H1 (cell line): ENCODE results near the gene FUT2. TPM values are rescaled to one million over a fixed set of nuclear protein-coding genes. Genes with fewer than 3 reads are reported as not detected.

Experiments used
- CEBPB ChIP-seq: IDR thresholded peaks from 2 replicates; pipeline ENCODE4 v1.6.1; 2012; ENCODE audit warnings: low read depth, low read length
- CHD1 ChIP-seq: IDR thresholded peaks from 2 replicates; pipeline ENCODE4 v1.6.1; 2012; ENCODE audit warnings: low read depth, low read length, improper control_type of control experiment
- CHD7 ChIP-seq: fragments of 300-600 bp; sonication (generic); IDR thresholded peaks from 2 replicates; pipeline ENCODE4 v1.7.1; 2012; ENCODE audit warnings: low read length, moderate library complexity, mild to moderate bottlenecking, inconsistent platforms; ENCODE audit not compliant: insufficient replicate concordance
- E2F6 ChIP-seq: IDR thresholded peaks from 2 replicates; pipeline ENCODE4 v1.6.1; 2012; ENCODE audit warnings: inconsistent platforms
- GABPA ChIP-seq: IDR thresholded peaks from 2 replicates; pipeline ENCODE4 v1.6.1; 2011; ENCODE audit warnings: mild to moderate bottlenecking, low read length, moderate library complexity, borderline replicate concordance; ENCODE audit not compliant: insufficient read depth
- NANOG ChIP-seq: IDR thresholded peaks from 2 replicates; pipeline ENCODE4 v1.6.1; 2011; ENCODE audit warnings: low read length, low read depth, mild to moderate bottlenecking, inconsistent platforms; ENCODE audit not compliant: insufficient read depth, poor library complexity, severe bottlenecking
- SP2 ChIP-seq: IDR thresholded peaks from 2 replicates; pipeline ENCODE4 v1.6.1; 2012; ENCODE audit warnings: mild to moderate bottlenecking, low read length, inconsistent platforms
- SUZ12 ChIP-seq: fragments of 200-600 bp; sonication (generic); IDR thresholded peaks from 2 replicates; pipeline ENCODE4 v1.6.1; 2012; ENCODE audit warnings: mild to moderate bottlenecking, inconsistent platforms, low read length, moderate library complexity, mixed read lengths
- polyA plus RNA-seq, 7 experiments: library from polyadenylated mRNA; depleted of rRNA in 3 of 7; stranded (reverse) in 5 of 7; unstranded in 2 of 7; fragments of >200 nt in 5 of 7; fragments of 200-250 nt in 2 of 7; gene quantifications; 1 replicate in 5 of 7; 2 replicates in 1 of 7; 4 replicates in 1 of 7; pipeline versions ENCODE4 v1.2.1 to v1.2.3, GENCODE V29; 2011 to 2013; ENCODE audit warnings: missing spikeins in 2 of 7, mixed read lengths in 2 of 7
- total RNA-seq: library from RNA; stranded (reverse); fragmentation: NEBNext Ultra II Directional; extraction: Animal tissue kit (Norgen Biotek cat#: 25700); gene quantifications from 2 replicates; pipeline ENCODE4 v1.2.1, GENCODE V29; 2021
- TF ChIP-seq, protein P1 (sequence below): IDR thresholded peaks from 2 replicates; pipeline ENCODE4 v1.6.1; 2012; ENCODE audit warnings: inconsistent platforms

FUT2 gene
- total and polyA plus RNA-seq, 2 of the 8 experiments (the other 6 are each of a cell fraction or from before 2014, with no cell fraction given): 5.0 to 5.6 TPM

DNA sequence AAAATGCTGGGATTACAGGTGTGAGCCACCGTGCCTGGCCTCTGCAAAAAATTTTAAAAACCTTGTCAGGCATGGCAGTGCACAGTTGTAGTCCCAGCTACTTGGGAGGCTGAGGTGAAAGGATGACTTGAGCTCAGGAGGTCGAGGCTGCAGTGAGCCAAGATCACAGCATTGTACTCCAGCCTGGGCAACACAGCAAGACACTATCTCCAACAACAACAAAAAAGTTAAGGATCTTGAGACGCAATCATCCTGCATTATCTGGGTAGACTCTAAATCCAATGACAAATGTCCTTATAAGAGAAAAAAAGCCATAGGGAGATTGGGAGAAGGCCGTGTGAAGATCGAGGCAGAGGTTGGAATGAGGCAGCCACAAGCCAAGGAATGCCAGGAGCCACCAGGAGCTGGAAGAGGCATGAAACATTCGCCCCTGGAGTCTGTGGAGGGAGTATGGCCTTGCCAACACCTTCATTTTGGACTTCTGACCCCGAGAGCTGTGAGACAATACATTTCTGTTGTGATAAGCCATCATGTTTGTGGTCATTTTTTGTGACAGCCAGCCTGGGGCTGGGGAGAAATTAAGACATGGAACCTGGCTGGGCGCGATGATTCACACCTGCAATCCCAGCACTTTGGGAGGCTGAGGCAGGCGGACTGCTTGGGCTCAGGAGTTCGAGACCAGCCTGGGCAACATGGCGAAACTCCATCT is 44.6 kb upstream of the FUT2 start (continued):
- TF ChIP-seq CHD7 (no peak), GABPA (no peak), NANOG (no peak), SP2 (no peak), CEBPB (no peak), SUZ12 (no peak), E2F6 (no peak), CHD1 (no peak)
- TF ChIP-seq, protein P1, sequence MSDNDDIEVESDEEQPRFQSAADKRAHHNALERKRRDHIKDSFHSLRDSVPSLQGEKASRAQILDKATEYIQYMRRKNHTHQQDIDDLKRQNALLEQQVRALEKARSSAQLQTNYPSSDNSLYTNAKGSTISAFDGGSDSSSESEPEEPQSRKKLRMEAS: no peak
